PFSK-1 (cell line): Measurements from ENCODE around the gene LYSMD2.

Experiments
- FOXP2 ChIP-seq: optimal IDR thresholded peaks from 2 replicates; pipeline ENCODE3; 2011; ENCODE audit warnings: borderline replicate concordance, control low read depth, inconsistent platforms; ENCODE audit not compliant: insufficient read depth; ENCODE audit errors: extremely low read length, extremely low read depth
- POLR2AphosphoS5 ChIP-seq: IDR thresholded peaks from 2 replicates; pipeline ENCODE4 v1.6.1; 2012; ENCODE audit warnings: low read depth, mild to moderate bottlenecking, control low read depth, low read length, moderate library complexity
- SIN3A ChIP-seq: IDR thresholded peaks from 2 replicates; pipeline ENCODE4 v1.6.1; 2012; ENCODE audit warnings: mild to moderate bottlenecking, low read length, moderate library complexity, borderline replicate concordance; ENCODE audit not compliant: insufficient read depth
- TAF1 ChIP-seq: IDR thresholded peaks from 2 replicates; pipeline ENCODE4 v1.6.1; 2012; ENCODE audit warnings: low read length, control low read depth, borderline replicate concordance; ENCODE audit not compliant: insufficient read depth
- TF ChIP-seq, protein P1 (sequence below), 2 experiments: IDR thresholded peaks; 2 replicates each; pipeline versions ENCODE4 v1.6.1 to v1.8.0; 2011 to 2012; ENCODE audit warnings: low read depth in 2 of 2, low read length in 2 of 2, control low read depth in 1 of 2, inconsistent platforms in 1 of 2, mild to moderate bottlenecking in 1 of 2, moderate library complexity in 1 of 2; ENCODE audit not compliant: insufficient read depth in 1 of 2

Gene LYSMD2

DNA sequence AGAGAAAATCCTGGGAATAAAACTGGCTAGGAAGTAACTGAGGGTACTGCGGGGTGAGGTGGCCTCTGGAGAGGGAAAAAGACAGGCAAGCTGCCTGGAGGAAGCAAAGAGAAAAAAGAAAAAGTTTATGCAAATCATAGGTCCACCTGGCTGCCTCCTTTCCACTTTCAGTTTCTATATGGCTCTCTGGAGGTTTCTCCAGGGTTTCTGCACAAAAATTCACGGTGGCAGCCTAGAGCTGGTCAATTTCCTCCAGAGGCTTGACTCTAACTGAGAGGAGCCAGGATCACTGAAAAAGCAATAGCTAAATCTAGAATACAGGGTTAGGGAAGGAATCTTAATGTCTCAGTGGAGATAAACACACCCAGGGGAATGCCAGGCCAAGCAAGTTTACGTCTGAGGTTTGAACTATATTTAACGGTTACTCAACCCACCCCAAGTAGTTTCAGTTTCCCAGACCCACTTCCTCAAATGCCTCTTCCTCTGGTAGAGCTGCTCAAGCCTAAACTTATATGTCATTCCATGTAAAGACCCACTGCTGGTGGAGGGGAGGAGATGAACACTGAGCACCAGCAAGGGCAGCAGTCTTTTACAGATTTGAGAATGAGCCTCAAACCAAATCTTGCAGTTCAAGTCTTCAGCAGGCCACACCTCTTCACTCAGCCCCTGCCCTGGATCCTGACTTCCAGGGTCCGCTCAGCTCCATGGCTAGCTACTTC is 5.7 kb downstream of the LYSMD2 start:
- TF ChIP-seq SIN3A, result no peak
- TF ChIP-seq POLR2AphosphoS5, result no peak
- TF ChIP-seq TAF1, result no peak
- no peak for TF ChIP-seq FOXP2
- TF ChIP-seq, protein P1, sequence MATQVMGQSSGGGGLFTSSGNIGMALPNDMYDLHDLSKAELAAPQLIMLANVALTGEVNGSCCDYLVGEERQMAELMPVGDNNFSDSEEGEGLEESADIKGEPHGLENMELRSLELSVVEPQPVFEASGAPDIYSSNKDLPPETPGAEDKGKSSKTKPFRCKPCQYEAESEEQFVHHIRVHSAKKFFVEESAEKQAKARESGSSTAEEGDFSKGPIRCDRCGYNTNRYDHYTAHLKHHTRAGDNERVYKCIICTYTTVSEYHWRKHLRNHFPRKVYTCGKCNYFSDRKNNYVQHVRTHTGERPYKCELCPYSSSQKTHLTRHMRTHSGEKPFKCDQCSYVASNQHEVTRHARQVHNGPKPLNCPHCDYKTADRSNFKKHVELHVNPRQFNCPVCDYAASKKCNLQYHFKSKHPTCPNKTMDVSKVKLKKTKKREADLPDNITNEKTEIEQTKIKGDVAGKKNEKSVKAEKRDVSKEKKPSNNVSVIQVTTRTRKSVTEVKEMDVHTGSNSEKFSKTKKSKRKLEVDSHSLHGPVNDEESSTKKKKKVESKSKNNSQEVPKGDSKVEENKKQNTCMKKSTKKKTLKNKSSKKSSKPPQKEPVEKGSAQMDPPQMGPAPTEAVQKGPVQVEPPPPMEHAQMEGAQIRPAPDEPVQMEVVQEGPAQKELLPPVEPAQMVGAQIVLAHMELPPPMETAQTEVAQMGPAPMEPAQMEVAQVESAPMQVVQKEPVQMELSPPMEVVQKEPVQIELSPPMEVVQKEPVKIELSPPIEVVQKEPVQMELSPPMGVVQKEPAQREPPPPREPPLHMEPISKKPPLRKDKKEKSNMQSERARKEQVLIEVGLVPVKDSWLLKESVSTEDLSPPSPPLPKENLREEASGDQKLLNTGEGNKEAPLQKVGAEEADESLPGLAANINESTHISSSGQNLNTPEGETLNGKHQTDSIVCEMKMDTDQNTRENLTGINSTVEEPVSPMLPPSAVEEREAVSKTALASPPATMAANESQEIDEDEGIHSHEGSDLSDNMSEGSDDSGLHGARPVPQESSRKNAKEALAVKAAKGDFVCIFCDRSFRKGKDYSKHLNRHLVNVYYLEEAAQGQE (IDR thresholded peaks at IDR 0.05; ENCODE audit: insufficient read depth in 1 of 2, low read depth in 2 of 2, low read length in 2 of 2), result no peak

DNA sequence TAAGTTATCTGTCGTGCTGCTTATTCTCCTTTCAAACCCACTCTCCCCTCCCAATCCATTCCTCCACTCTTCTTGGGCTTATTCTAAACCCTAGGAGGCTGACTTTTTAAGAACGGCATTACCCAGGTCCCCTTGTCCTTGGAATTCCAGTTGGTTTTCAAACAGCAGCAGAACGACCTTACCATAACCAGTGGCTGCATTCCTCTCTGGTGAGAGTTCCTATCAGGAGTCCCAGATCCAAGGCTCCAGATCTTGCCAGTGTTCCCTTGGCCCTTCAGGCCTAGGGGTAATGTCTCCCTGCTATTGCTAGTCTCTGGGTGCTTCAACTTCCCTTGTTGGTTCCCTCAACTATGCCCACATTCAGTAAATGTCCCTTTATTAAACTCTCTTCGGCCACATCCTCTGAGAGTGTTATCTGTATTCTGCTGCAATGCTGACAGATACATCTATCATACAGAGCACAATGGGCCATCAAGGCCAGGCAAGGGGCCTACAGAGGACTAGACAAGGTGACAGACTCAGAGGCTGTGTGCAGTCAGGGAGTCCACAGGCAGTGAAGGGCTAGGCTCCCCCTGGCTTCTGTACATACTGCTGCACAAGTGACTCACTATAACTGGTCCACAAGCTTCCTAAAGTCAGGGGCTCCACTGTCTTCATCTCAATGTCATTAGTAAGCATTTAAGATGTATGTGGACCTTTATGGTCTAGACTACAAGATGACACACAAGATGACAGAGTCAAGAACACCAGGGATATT is 10.1 kb downstream of the LYSMD2 start:
- TF ChIP-seq, protein P1 (IDR thresholded peaks at IDR 0.05; ENCODE audit: insufficient read depth in 1 of 2, low read depth in 2 of 2, low read length in 2 of 2), result no peak

DNA sequence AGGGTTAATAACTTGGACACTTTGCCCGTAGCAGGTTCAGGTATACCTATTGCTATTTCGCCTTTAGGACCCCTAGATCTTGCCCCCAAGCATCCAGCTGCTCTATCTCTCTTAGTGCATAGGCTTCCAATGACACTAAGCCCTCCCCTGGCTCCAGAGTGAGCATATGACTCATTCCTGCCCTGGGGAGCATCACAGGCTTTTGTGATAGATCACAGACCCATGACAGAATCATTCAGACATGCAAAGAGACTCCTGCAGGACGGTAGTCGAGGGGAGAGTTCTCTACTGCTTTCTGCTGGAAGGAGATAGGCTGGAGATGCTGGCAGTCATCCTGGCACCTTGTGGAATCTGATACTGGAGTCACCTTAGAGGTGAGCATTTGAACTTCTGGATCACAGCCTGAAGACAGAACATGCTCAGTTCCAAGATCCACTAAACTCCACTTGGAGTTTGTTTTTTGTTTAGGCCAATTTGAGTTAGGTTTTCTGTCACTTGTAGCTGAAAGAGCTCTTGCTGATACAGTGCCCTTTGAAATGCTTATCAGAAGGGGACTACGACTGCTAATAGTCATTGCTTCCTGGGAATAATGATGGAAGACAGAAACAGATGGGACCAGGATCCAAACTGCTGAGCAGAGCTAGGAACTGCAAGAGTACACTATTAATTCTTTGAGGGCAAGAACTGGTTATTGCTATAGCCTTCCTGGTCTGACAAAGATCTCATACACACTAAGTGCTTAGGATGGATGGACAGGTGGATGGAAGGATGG is 11.0 kb downstream of the LYSMD2 start:
- TF ChIP-seq FOXP2, result no peak
- no peak for TF ChIP-seq POLR2AphosphoS5
- TF ChIP-seq SIN3A, result no peak
- no peak for TF ChIP-seq TAF1
- TF ChIP-seq, protein P1 (IDR thresholded peaks at IDR 0.05; ENCODE audit: insufficient read depth in 1 of 2, low read depth in 2 of 2, low read length in 2 of 2), result no peak

DNA sequence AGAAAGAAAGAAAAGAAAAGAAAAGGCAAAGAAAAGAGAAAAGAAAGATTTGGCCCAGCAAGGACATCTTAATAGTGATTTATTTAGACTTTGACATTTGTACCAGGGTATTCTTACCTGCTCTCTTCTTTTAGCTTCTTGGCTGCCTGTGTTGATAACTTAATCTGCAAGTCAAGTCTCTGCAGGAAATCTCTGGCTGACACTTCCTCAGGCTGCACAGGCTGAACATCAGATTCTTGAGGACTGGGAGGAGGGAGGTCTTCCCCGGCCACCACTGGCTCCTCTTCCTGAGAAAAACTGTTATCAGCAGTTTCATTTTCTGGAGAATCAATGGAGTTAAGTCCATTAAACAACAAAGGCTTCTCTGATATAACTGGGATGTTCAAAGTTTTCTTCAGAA is 12.8 kb downstream of the LYSMD2 start:
- TF ChIP-seq FOXP2 (no peak), SIN3A (no peak), TAF1 (no peak), POLR2AphosphoS5 (no peak)
- TF ChIP-seq, protein P1 (IDR thresholded peaks at IDR 0.05; ENCODE audit: insufficient read depth in 1 of 2, low read depth in 2 of 2, low read length in 2 of 2), result no peak

DNA sequence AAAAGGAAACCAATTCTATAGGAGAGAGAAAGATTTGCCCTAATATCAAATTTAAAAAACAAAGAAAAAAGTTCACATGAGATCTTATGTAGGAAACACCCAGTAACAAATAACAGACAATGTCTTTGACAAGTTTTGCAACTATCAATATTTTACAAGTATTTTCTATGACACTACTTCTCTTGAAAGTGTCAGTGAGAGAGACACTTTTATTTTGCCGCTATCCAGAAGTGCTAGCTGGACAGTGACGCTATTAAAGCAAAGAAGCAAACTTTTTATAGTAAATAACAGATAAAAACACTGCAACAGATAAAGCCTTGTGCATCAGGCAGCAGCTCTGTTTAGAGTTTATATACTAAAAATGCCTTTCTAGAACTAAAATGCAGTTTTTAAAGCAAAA is 13.3 kb downstream of the LYSMD2 start:
- TF ChIP-seq FOXP2 (no peak), SIN3A (no peak), TAF1 (no peak), POLR2AphosphoS5 (no peak)
- TF ChIP-seq, protein P1 (IDR thresholded peaks at IDR 0.05; ENCODE audit: insufficient read depth in 1 of 2, low read depth in 2 of 2, low read length in 2 of 2), result no peak
